Liver (tissue), 9 donors: ENCODE data around the gene ZNF778. TPM values are rescaled to one million over a fixed set of nuclear protein-coding genes. Genes with fewer than 3 reads are reported as not detected.

Experiments
- DNase-seq: peaks from one replicate; pipeline ENCODE4 v3.0.0-alpha.2; 2017; ENCODE audit warnings: low spot score
- H3K27ac ChIP-seq, 2 donors: one replicate each; pipeline ENCODE4 v1.7.0; 2013; ENCODE audit warnings: inconsistent platforms in 2 of 2, low read length in 2 of 2, control low read depth in 1 of 2, low read depth in 1 of 2, mild to moderate bottlenecking in 1 of 2
- H3K27me3 ChIP-seq, 4 donors: one replicate each; pipeline versions ENCODE4 v1.6.1 to v1.7.0; 2013; ENCODE audit warnings: low read length in 3 of 4, inconsistent platforms in 1 of 4, mild to moderate bottlenecking in 1 of 4, moderate library complexity in 1 of 4; ENCODE audit not compliant: control insufficient read depth in 4 of 4, insufficient read depth in 4 of 4
- H3K36me3 ChIP-seq, 4 donors: one replicate each; pipeline versions ENCODE4 v1.6.1 to v1.7.0; 2013; ENCODE audit warnings: low read length in 3 of 4, mild to moderate bottlenecking in 3 of 4, low read depth in 1 of 4, moderate library complexity in 1 of 4; ENCODE audit not compliant: control insufficient read depth in 4 of 4, insufficient read depth in 3 of 4
- H3K4me1 ChIP-seq, 4 donors: one replicate each; pipeline versions ENCODE4 v1.6.1 to v1.7.0; 2013; ENCODE audit warnings: low read length in 3 of 4, mild to moderate bottlenecking in 3 of 4, moderate library complexity in 1 of 4; ENCODE audit not compliant: control insufficient read depth in 4 of 4, insufficient read depth in 4 of 4
- H3K4me3 ChIP-seq, 3 donors: one replicate each; pipeline versions ENCODE4 v1.6.1 to v1.7.0; 2013; ENCODE audit warnings: low read length in 3 of 3, control low read depth in 1 of 3, low read depth in 1 of 3, mild to moderate bottlenecking in 1 of 3
- H3K9ac ChIP-seq, 2 donors: one replicate each; pipeline ENCODE4 v1.7.0; 2013; ENCODE audit warnings: low read length in 2 of 2, mild to moderate bottlenecking in 2 of 2, moderate library complexity in 2 of 2, control low read depth in 1 of 2, low read depth in 1 of 2
- H3K9me3 ChIP-seq, 4 donors: one replicate each; pipeline versions ENCODE4 v1.6.1 to v1.7.0; 2013; ENCODE audit warnings: low read length in 3 of 4; ENCODE audit not compliant: control insufficient read depth in 4 of 4
- EGR1 ChIP-seq, 2 donors: IDR thresholded peaks; 2 replicates each; pipeline ENCODE4 v1.6.1; 2016 to 2018; ENCODE audit warnings: antibody characterized with exemption in 2 of 2, low read depth in 2 of 2
- FOXA1 ChIP-seq: IDR thresholded peaks from 2 replicates; pipeline ENCODE4 v1.6.1; 2016; ENCODE audit warnings: antibody characterized with exemption
- FOXA2 ChIP-seq: IDR thresholded peaks from 2 replicates; pipeline ENCODE4 v1.6.1; 2016; ENCODE audit warnings: antibody characterized with exemption
- GABPA ChIP-seq, 2 donors: IDR thresholded peaks in 1 of 2; conservative IDR thresholded peaks in 1 of 2; 2 replicates each; pipeline ENCODE4 v1.6.1; 2016; ENCODE audit warnings: antibody characterized with exemption in 2 of 2, mild to moderate bottlenecking in 1 of 2, moderate library complexity in 1 of 2
- HNF4A ChIP-seq, 2 donors: conservative IDR thresholded peaks; 2 replicates each; pipeline ENCODE4 v1.6.1; 2016; ENCODE audit warnings: antibody characterized with exemption in 2 of 2, mild to moderate bottlenecking in 2 of 2
- HNF4G ChIP-seq: IDR thresholded peaks from 2 replicates; pipeline ENCODE4 v1.6.1; 2016; ENCODE audit warnings: antibody characterized with exemption
- JUND ChIP-seq, 2 donors: IDR thresholded peaks; 2 replicates each; pipeline ENCODE4 v1.6.1; 2016; ENCODE audit warnings: antibody characterized with exemption in 2 of 2
- NR2F2 ChIP-seq: IDR thresholded peaks from 2 replicates; pipeline ENCODE4 v1.6.1; 2016; ENCODE audit warnings: antibody characterized with exemption
- RAD21 ChIP-seq, 2 donors: IDR thresholded peaks; 2 replicates each; pipeline ENCODE4 v1.6.1; 2016; ENCODE audit warnings: antibody characterized with exemption in 2 of 2, mild to moderate bottlenecking in 2 of 2
- RXRA ChIP-seq, 2 donors: IDR thresholded peaks; 2 replicates each; pipeline ENCODE4 v1.6.1; 2017 to 2018; ENCODE audit warnings: antibody characterized with exemption in 2 of 2, mild to moderate bottlenecking in 1 of 2
- SP1 ChIP-seq: IDR thresholded peaks from 2 replicates; pipeline ENCODE4 v1.6.1; 2018; ENCODE audit warnings: antibody characterized with exemption, mild to moderate bottlenecking
- TAF1 ChIP-seq: conservative IDR thresholded peaks from 2 replicates; pipeline ENCODE4 v1.6.1; 2016; ENCODE audit warnings: antibody characterized with exemption, mild to moderate bottlenecking
- YY1 ChIP-seq: IDR thresholded peaks from 2 replicates; pipeline ENCODE4 v1.6.1; 2016; ENCODE audit warnings: antibody characterized with exemption, mild to moderate bottlenecking
- WGBS: extraction: QIAGEN DNeasy Blood & Tissue Kit; methylation state at CpG from one replicate; pipeline ENCODE4 v1.1.7; 2013; 5-methylcytosine and 5-hydroxymethylcytosine counted together
- polyA plus RNA-seq, 2 donors: library from polyadenylated mRNA; stranded (reverse) in 1 of 2; unstranded in 1 of 2; fragments of 200-250 nt in 1 of 2; fragments of >200 nt in 1 of 2; fragmentation: Nextera tagmentation in 1 of 2; extraction: Ambion mirVana in 1 of 2; gene quantifications; one replicate each; pipeline versions ENCODE4 v1.2.1 to v1.2.3, GENCODE V29; 2013 to 2015
- total RNA-seq, 2 donors: library from RNA; depleted of rRNA; stranded (reverse); fragments of >200 nt; gene quantifications; one replicate each; pipeline ENCODE4 v1.2.3, GENCODE V29; 2014
- TF ChIP-seq, protein P1 (sequence below): IDR thresholded peaks from 2 replicates; pipeline ENCODE4 v1.6.1; 2016; ENCODE audit warnings: antibody characterized with exemption, mild to moderate bottlenecking
- TF ChIP-seq, protein P2 (sequence below): IDR thresholded peaks from 2 replicates; pipeline ENCODE4 v1.6.1; 2016; ENCODE audit warnings: antibody characterized with exemption
- TF ChIP-seq, protein P3 (sequence below): IDR thresholded peaks from 2 replicates; pipeline ENCODE4 v1.6.1; 2016; ENCODE audit warnings: antibody characterized with exemption
- TF ChIP-seq, protein P4 (sequence below): IDR thresholded peaks from 2 replicates; pipeline ENCODE4 v1.6.1; 2016; ENCODE audit warnings: antibody characterized with exemption
- TF ChIP-seq, protein P5 (sequence below): fragments of 150-350 bp; IDR thresholded peaks from 2 replicates; pipeline ENCODE4 v1.5.1; 2017; ENCODE audit warnings: improper control_type of control experiment, low read depth, low read length; ENCODE audit not compliant: missing input control
- donor health status: healthy.
- donor health status: healthy.
- donor health status: healthy.
- donor health status: healthy.
- donor health status: healthy.

The ZNF778 gene
- total and polyA plus RNA-seq, 4 donors, result 0.75 to 9.2 (median 4.2) TPM

GRCh38 chr16:89270666-89271345 is 53.3 kb downstream of the ZNF778 start (continued):
- TF ChIP-seq, protein P1, sequence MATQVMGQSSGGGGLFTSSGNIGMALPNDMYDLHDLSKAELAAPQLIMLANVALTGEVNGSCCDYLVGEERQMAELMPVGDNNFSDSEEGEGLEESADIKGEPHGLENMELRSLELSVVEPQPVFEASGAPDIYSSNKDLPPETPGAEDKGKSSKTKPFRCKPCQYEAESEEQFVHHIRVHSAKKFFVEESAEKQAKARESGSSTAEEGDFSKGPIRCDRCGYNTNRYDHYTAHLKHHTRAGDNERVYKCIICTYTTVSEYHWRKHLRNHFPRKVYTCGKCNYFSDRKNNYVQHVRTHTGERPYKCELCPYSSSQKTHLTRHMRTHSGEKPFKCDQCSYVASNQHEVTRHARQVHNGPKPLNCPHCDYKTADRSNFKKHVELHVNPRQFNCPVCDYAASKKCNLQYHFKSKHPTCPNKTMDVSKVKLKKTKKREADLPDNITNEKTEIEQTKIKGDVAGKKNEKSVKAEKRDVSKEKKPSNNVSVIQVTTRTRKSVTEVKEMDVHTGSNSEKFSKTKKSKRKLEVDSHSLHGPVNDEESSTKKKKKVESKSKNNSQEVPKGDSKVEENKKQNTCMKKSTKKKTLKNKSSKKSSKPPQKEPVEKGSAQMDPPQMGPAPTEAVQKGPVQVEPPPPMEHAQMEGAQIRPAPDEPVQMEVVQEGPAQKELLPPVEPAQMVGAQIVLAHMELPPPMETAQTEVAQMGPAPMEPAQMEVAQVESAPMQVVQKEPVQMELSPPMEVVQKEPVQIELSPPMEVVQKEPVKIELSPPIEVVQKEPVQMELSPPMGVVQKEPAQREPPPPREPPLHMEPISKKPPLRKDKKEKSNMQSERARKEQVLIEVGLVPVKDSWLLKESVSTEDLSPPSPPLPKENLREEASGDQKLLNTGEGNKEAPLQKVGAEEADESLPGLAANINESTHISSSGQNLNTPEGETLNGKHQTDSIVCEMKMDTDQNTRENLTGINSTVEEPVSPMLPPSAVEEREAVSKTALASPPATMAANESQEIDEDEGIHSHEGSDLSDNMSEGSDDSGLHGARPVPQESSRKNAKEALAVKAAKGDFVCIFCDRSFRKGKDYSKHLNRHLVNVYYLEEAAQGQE, result no peak
- TF ChIP-seq SP1, result no peak

- H3K4me3 ChIP-seq, result no peak overlapping the region
- 96% methylated on average over 6 of the region's 6 CpGs for WGBS
- H3K27me3 ChIP-seq, result no peaks in the 10 kb centered on the region
- no peak for TF ChIP-seq JUND (IDR thresholded peaks at IDR 0.05)
- no peak for TF ChIP-seq YY1
- no peak for TF ChIP-seq FOXA1
- TF ChIP-seq, protein P2, sequence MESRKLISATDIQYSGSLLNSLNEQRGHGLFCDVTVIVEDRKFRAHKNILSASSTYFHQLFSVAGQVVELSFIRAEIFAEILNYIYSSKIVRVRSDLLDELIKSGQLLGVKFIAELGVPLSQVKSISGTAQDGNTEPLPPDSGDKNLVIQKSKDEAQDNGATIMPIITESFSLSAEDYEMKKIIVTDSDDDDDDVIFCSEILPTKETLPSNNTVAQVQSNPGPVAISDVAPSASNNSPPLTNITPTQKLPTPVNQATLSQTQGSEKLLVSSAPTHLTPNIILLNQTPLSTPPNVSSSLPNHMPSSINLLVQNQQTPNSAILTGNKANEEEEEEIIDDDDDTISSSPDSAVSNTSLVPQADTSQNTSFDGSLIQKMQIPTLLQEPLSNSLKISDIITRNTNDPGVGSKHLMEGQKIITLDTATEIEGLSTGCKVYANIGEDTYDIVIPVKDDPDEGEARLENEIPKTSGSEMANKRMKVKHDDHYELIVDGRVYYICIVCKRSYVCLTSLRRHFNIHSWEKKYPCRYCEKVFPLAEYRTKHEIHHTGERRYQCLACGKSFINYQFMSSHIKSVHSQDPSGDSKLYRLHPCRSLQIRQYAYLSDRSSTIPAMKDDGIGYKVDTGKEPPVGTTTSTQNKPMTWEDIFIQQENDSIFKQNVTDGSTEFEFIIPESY, result no peak
- no peak for TF ChIP-seq RAD21 (IDR thresholded peaks at IDR 0.05)
- TF ChIP-seq GABPA (IDR thresholded peaks at IDR 0.05 in 1 of 2, conservative IDR thresholded peaks at IDR 0.05 in 1 of 2), result no peak
- no peak for TF ChIP-seq SP1
- no peak for TF ChIP-seq EGR1 (IDR thresholded peaks at IDR 0.05; ENCODE audit: low read depth in 2 of 2)
- no peak for TF ChIP-seq HNF4G
- no peak for TF ChIP-seq HNF4A (conservative IDR thresholded peaks at IDR 0.05)
- no peak for TF ChIP-seq FOXA2
- TF ChIP-seq, protein P1, result no peak
- TF ChIP-seq, protein P3, sequence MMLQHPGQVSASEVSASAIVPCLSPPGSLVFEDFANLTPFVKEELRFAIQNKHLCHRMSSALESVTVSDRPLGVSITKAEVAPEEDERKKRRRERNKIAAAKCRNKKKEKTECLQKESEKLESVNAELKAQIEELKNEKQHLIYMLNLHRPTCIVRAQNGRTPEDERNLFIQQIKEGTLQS, result no peak
- TF ChIP-seq, protein P4, sequence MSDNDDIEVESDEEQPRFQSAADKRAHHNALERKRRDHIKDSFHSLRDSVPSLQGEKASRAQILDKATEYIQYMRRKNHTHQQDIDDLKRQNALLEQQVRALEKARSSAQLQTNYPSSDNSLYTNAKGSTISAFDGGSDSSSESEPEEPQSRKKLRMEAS, result no peak
- no peak for TF ChIP-seq NR2F2
- TF ChIP-seq RXRA (IDR thresholded peaks at IDR 0.05), result no peak
- TF ChIP-seq, protein P5, sequence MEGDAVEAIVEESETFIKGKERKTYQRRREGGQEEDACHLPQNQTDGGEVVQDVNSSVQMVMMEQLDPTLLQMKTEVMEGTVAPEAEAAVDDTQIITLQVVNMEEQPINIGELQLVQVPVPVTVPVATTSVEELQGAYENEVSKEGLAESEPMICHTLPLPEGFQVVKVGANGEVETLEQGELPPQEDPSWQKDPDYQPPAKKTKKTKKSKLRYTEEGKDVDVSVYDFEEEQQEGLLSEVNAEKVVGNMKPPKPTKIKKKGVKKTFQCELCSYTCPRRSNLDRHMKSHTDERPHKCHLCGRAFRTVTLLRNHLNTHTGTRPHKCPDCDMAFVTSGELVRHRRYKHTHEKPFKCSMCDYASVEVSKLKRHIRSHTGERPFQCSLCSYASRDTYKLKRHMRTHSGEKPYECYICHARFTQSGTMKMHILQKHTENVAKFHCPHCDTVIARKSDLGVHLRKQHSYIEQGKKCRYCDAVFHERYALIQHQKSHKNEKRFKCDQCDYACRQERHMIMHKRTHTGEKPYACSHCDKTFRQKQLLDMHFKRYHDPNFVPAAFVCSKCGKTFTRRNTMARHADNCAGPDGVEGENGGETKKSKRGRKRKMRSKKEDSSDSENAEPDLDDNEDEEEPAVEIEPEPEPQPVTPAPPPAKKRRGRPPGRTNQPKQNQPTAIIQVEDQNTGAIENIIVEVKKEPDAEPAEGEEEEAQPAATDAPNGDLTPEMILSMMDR, result no peak
- no peak for TF ChIP-seq TAF1
- H3K9me3 ChIP-seq, result no peaks in the 10 kb centered on the region
- H3K9ac ChIP-seq, result no peak overlapping the region
- peaks cover 10 to 61% (median 26%) of the 10 kb centered on the region in 4 donors for H3K36me3 ChIP-seq
- H3K27ac ChIP-seq, result no peak overlapping the region
- H3K4me1 ChIP-seq, result no peaks in the 10 kb centered on the region
- DNase-seq, result no peak
Measured at GRCh38 chr16:89272631-89273030, 55.1 kb downstream of the ZNF778 start.
